K562 (cell line): ENCODE measurements around the gene GHITM.

Experiments used
- E2F3 ChIP-seq: fragments of 250-450 bp; sonication (Bioruptor Pico); IDR thresholded peaks from 2 replicates; pipeline ENCODE4 v1.4.0; 2020; ENCODE audit warnings: mild to moderate bottlenecking
- KDM1A ChIP-seq, 2 experiments: fragments of 450-650 bp; IDR thresholded peaks; 2 replicates each; pipeline ENCODE4 v1.6.1; 2016; ENCODE audit warnings: mild to moderate bottlenecking in 2 of 2

- TF ChIP-seq KDM1A (IDR thresholded peaks at IDR 0.05) (no peak), E2F3 (CRISPR knock-in tag) (no peak)
Observed at GRCh38 chr10:84149854-84150253, 10.5 kb downstream of the GHITM start.
